ENCODE results near the gene SLC4A11.

DNA sequence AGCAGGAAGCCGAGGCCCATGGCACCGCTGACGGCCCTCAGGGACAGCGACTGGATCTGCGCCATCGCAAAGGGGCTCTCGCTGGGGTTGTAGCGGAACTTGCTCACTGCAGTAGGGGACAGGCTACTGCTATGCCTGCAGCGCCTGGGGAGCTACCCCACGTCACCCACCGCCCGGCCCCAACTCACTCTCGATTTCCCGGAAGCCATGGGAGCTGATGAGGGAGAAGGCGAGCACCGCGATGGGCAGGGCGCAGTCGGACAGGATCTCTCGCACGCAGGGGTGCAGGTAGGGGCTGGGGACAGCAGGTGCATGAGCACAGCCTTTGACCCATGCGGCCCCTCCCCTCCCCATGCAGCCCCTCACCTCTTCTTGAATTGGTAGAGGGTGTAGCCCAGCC lies 9.8 kb downstream of the SLC4A11 start:
- TF ChIP-seq POLR2A (IDR thresholded peaks at IDR 0.05): no peak
- TF ChIP-seq CTCF (IDR thresholded peaks at IDR 0.05): no peak
- TF ChIP-seq EP300 (IDR thresholded peaks at IDR 0.05): no peak

Data from ovary (tissue), 3 donors.